Hepatocyte (in vitro differentiated cells): ENCODE results near the gene CCDC197.

ENCODE experiments used
- CTCF ChIP-seq: fragments of 200-600 bp; sonication (generic); IDR thresholded peaks from 2 replicates; pipeline ENCODE4 v1.5.1; 2016; ENCODE audit warnings: antibody characterized with exemption, mild to moderate bottlenecking; ENCODE audit not compliant: poor library complexity
- EZH2 ChIP-seq: fragments of 200-600 bp; sonication (generic); IDR thresholded peaks from 2 replicates; pipeline ENCODE4 v1.6.1; 2016; ENCODE audit warnings: antibody characterized with exemption, mild to moderate bottlenecking, borderline replicate concordance

GRCh38 chr14:94029265-94029664 lies 32.2 kb downstream of the CCDC197 start:
- TF ChIP-seq EZH2 (no peak), CTCF (no peak)
